H1 (cell line): ENCODE measurements around the gene FKBP1A. TPM values are rescaled to one million over a fixed set of nuclear protein-coding genes. Genes with fewer than 3 reads are reported as not detected.

Experiments
- BACH1 ChIP-seq: IDR thresholded peaks from 2 replicates; pipeline ENCODE4 v1.6.1; 2012; ENCODE audit warnings: low read length, improper control_type of control experiment
- CEBPB ChIP-seq: IDR thresholded peaks from 2 replicates; pipeline ENCODE4 v1.6.1; 2012; ENCODE audit warnings: low read depth, low read length
- EZH2 ChIP-seq: fragments of 200-600 bp; sonication (generic); IDR thresholded peaks from 2 replicates; pipeline ENCODE4 v1.7.1; 2012; ENCODE audit warnings: low read depth, mild to moderate bottlenecking, moderate library complexity, low read length, inconsistent platforms; ENCODE audit not compliant: severe bottlenecking
- GTF2F1 ChIP-seq: IDR thresholded peaks from 2 replicates; pipeline ENCODE4 v1.6.1; 2012; ENCODE audit warnings: low read depth, low read length, improper control_type of control experiment, borderline replicate concordance
- SIN3A ChIP-seq, 2 experiments: IDR thresholded peaks in 1 of 2; conservative IDR thresholded peaks in 1 of 2; 2 replicates each; pipeline ENCODE4 v1.6.1; 2011 to 2012; ENCODE audit warnings: low read length in 2 of 2, improper control_type of control experiment in 1 of 2, low read depth in 1 of 2, mild to moderate bottlenecking in 1 of 2
- polyA plus RNA-seq, 7 experiments: library from polyadenylated mRNA; depleted of rRNA in 3 of 7; stranded (reverse) in 5 of 7; unstranded in 2 of 7; fragments of >200 nt in 5 of 7; fragments of 200-250 nt in 2 of 7; gene quantifications; 1 replicate in 5 of 7; 2 replicates in 1 of 7; 4 replicates in 1 of 7; pipeline versions ENCODE4 v1.2.1 to v1.2.3, GENCODE V29; 2011 to 2013; ENCODE audit warnings: missing spikeins in 2 of 7, mixed read lengths in 2 of 7
- total RNA-seq: library from RNA; stranded (reverse); fragmentation: NEBNext Ultra II Directional; extraction: Animal tissue kit (Norgen Biotek cat#: 25700); gene quantifications from 2 replicates; pipeline ENCODE4 v1.2.1, GENCODE V29; 2021

The FKBP1A gene
- total and polyA plus RNA-seq, 2 of the 8 experiments (the other 6 are each of a cell fraction or from before 2014, with no cell fraction given): 250 to 685 TPM

DNA sequence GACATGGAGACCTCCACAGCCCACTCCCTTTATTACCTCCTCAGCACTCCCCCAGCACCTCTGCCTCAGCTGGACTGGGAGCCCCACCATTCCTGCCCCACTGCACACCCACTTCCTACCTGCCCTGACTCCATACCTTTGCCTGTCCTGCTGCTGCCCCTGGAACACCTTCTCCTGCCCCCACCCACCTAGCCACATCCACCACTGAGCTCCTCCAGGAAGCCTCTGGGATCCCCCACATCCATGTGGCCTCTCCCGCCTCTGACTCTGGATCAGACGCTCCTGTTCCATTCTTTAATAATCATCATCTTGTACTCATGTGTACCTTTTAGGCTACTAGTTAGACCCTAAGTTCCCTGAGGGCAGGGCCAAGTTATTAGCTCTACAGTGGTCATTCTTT is 61.8 kb downstream of the FKBP1A start (continued):
- no peak for TF ChIP-seq CEBPB
- no peak for TF ChIP-seq SIN3A (conservative IDR thresholded peaks at IDR 0.05 in 1 of 2, IDR thresholded peaks at IDR 0.05 in 1 of 2; ENCODE audit: low read depth in 1 of 2, low read length in 2 of 2)
- no peak for TF ChIP-seq BACH1
- no peak for TF ChIP-seq EZH2
- TF ChIP-seq GTF2F1: no peak
